Measurements from ENCODE around the gene GNE. TPM values are rescaled to one million over a fixed set of nuclear protein-coding genes. Genes with fewer than 3 reads are reported as not detected.

GNE gene
- total and polyA plus RNA-seq, 9 of the 15 experiments (the other 6 are each of a cell fraction or from before 2014, with no cell fraction given) = 5.1 to 18.6 (median 12.0) TPM

GRCh38 chr9:36207546-36208012, 50.7 kb downstream of the GNE start (continued):
- TF ChIP-seq CUX1 (CRISPR knock-in tag; IDR thresholded peaks at IDR 0.05) (no peak), NFE2L1 (tag; IDR thresholded peaks at IDR 0.05; ENCODE audit: borderline replicate concordance, low read depth) (0 out of 2 replicates have a peak, but pooled peaks have one; percentile 43), ZNF316 (IDR thresholded peaks at IDR 0.05) (peak; percentile 62), BACH1 (tag; IDR thresholded peaks at IDR 0.05) (peak; percentile 78), ESRRB (CRISPR knock-in tag; IDR thresholded peaks at IDR 0.05; ENCODE audit: borderline replicate concordance) (no peak), TEAD1 (CRISPR knock-in tag; IDR thresholded peaks at IDR 0.05) (no peak), POLR2AphosphoS5 (IDR thresholded peaks at IDR 0.05; ENCODE audit: control insufficient read depth, insufficient read depth, low read depth, low read length) (no peak), ZNF507 (tag; conservative IDR thresholded peaks at IDR 0.05) (no peak), ZBTB49 (CRISPR knock-in tag; IDR thresholded peaks at IDR 0.05; ENCODE audit: borderline replicate concordance) (no peak), FIP1L1 (IDR thresholded peaks at IDR 0.05; ENCODE audit: low read depth, low read length, poor library complexity, severe bottlenecking) (no peak), RBM34 (IDR thresholded peaks at IDR 0.05; ENCODE audit: borderline replicate concordance, insufficient read depth, low read length) (no peak), MAFF (IDR thresholded peaks at IDR 0.05; ENCODE audit: low read length) (peak; percentile 58; the same call in 1 of the 2 replicates), HMG20A (CRISPR knock-in tag; conservative IDR thresholded peaks at IDR 0.05) (no peak), RBM25 (IDR thresholded peaks at IDR 0.05; ENCODE audit: low read depth, low read length, severe bottlenecking) (no peak), MCM3 (IDR thresholded peaks at IDR 0.05) (no peak), PTBP1 (IDR thresholded peaks at IDR 0.05; ENCODE audit: low read depth, low read length) (no peak), ELF4 (CRISPR knock-in tag; IDR thresholded peaks at IDR 0.05) (no peak), TCF7 (IDR thresholded peaks at IDR 0.05; ENCODE audit: borderline replicate concordance) (no peak), SRSF9 (IDR thresholded peaks at IDR 0.05; ENCODE audit: borderline replicate concordance, low read depth, low read length) (no peak), ZNF79 (CRISPR knock-in tag; IDR thresholded peaks at IDR 0.05; ENCODE audit: low read depth) (no peak), ADNP (tag; IDR thresholded peaks at IDR 0.05) (no peak), ZNF778 (CRISPR knock-in tag; IDR thresholded peaks at IDR 0.05) (no peak), LEF1 (IDR thresholded peaks at IDR 0.05) (no peak), SMAD3 (CRISPR knock-in tag; conservative IDR thresholded peaks at IDR 0.05) (no peak)

All from K562 (cell line).